ELR (cell line): Measurements from ENCODE around the gene KIF5A.
"Not testable (repeated sequence)": the region's sequence is repeated elsewhere in the genome, so short reads cannot be mapped to it uniquely, and the experiment has no call there.

Experiments used
- DNase-seq: peaks from one replicate; pipeline ENCODE4 v3.0.0-alpha.2; 2015; ENCODE audit warnings: low read depth

Gene KIF5A

DNA sequence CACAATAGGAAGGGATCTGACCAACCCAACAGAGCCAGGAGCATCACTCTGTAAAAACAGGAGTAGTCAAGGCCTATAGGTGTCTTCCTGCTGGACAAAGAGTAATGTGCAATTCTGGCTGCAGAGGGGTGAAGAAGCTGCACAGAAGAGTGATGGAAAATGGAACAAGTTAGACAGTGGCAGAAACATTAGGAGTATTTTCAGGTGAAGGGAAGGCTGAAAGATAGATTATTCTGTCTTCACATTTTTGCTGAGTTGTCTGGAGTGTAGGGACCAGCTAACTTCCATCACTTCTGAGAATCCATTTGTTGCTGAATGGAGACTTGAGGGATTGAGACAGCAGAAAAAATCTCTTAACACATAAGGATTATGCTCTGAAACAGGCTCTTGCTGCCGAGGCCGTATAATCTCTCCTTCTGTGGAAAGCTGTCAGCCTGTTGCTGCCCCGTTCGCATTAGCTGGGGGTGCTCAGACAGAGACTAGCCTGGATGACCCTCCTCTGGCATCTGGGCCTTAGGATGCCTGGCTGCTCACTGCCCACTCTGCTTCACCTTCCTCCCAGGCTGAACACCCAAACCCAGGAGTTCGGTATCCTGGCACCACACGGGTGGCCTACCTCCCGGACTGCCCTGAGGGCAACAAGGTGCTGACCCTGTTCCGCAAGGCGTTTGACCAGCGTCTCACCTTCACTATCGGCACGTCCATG, 58.3 kb downstream of the KIF5A start:
- DNase-seq = no peak

DNA sequence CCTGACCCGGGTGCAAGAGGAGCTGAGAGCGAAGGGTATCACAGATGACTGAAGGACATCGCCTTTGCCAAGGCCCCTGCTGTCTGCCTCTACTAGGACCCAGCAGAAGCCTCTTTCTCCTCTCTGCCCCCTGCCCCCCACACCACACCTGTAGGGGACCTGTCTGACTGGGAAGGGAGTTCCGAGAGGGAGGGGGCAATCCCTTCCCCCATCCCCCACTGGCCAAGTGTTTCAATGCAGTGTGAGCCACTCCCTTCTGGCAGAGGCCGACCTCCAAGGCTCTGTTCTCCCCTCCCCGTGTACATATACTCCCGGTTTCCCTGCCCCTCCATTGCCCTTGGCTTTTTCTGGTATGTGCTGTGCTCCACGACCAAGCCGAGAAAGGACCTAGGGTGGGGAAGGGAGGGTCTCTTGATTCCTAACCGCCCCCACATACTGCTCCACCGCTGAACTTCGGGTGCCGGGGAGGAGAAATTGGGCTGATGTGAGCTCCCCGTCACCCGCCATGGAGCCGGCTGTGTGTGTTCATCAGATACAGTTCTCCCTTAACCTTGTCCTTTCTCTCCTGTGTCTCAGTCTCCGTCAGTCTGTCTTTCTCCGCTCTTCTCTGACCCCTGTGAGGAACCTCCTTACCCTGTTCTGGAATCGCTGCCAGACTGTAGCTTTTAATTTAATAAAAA, 59.4 kb downstream of the KIF5A start:
- no peak for DNase-seq

DNA sequence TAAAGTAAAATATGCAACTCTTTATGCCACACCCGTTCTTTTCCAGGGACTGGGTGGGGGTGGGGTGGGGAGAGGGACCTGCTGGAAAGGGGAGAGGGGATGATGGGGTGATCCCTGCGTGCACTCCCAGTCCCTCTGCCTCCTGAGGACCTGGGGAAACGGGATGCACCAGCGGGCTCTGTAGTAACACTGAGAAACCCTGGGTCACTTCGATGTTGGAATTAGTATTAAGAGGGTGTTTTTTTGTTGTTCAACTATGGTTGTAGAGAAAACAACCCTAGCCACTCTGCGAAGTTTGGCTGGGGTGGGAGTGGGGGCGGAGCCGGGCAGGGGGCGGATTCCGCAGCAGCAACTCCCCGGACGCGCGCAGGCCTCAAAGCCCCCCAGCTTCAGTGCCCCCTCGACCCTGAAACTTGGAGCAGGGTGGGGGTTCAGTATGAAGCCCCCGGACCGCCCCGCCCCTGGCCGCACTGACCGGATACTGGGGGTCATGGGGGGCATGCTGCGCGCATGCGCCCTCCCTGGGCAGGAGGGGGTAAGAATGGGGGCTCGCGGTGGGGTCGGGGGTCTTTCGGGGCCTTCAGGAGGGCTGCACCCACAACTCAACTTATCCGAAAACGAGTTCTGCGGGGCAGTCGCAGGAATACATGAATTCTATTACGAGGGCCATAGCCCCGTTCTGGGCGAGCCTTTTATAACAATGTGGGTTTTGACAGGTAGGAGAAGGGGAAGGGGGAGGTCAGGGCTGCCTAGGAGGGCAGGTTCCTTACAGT, 60.1 kb downstream of the KIF5A start:
- no peak for DNase-seq

DNA sequence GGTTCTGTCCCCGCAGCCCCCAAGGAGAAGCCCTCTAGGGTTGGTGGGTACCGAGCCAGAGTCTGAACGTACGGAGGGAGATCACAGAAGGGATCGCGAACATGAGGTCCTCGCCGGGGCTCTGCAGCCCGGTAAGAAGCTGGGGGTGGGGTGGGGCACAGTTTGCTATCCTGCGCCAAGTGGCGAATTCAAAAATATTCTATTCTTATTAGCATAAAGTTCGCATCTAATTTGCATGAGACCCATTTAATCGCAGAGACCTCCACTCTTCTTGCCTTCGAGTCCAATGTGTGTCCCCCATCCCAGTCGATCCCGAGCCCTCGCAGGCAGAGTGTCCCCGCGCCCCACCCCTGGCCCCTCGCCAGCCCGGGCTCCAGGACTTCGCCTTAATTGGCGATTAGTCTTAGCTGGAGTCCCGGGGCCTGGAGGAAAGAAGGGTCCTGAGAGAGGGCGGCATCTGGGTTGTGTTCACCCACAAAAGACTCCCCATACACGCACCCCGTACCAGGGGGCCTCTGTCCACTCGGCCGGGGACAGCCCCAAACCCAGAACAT, 60.8 kb downstream of the KIF5A start:
- peak; percentile 32 for DNase-seq

DNA sequence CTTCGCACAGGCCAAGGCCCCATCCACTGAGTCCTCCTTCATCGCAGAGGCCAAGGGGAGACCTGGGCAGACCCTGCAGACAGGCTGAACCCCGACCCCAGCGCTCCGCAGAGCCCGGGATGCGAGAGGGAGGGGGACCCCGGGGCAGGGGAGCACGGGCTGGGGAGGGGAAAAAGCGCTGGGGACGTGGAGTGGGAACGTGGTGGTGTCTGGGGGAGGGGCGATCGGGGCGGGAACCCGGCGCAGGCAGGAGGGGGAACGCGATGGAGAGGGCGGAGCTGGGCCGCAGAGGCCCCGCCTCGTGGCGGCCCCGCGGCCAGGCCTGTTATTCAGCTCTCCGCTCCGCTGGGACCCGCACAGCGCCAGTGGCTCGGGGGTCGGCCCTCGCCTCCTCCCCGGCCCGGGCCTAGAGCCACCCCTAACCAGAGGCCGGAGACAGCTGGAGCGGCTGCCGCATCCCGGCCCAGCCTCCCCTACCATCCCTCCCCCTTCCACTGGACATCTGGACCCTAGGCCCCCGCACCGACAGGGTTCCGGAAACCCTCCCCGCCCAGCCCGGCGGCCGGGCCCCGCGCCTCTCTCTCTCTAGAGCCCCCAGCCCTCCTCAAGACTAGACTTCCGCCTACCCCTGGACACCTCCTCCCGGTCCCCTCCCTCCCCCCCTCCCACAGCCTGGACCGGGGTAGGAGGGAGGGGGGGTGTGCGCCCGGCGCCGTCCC, 61.4 kb downstream of the KIF5A start, which contains the start of gene ARHGEF25:
Gene ARHGEF25, plus strand, starts transcription at position 328 of the 719 bp plus-strand sequence. CDS start 460 bp downstream, outside the sequence.
- DNase-seq = peak; percentile 71

DNA sequence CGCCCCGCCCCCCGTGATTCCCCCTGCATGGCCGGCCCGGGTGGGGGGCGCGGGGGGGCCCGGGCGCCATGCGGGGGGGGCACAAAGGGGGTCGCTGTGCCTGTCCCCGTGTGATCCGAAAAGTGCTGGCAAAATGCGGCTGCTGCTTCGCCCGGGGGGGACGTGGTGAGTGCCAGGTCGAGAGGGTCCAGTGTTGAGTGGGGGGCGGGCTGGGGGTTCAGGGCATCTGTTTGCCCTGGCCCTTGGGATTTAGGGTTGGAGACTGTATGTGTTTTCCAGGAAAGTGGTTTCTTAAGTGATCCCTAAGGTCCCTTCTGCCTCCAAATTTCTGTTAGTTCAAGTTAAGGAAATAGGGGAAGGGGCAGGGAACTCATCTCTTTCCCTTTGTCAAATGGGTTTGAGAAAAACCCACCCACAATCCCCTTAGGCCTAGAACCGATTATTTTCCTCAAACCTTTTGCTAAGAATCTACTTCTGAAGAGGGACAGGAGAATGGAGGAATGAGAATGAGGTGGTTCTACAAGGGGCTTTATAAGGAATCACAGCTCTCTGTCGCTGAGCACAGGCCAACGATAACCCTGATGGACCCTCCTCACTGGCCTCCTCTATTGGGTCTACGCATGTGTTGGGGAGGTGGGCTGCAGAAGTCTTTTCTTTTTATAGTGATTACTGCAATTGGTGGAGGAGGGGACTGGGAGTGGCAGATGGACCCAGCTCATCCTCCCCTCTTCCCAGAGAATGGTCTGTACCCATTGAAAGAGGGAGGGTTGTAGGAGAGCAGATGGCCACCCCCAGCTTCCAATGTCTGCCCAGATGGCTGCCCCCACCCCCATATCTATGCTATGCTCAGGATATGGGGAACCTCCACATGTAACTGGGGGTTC, 62.2 kb downstream of the KIF5A start:
- DNase-seq = no peak

DNA sequence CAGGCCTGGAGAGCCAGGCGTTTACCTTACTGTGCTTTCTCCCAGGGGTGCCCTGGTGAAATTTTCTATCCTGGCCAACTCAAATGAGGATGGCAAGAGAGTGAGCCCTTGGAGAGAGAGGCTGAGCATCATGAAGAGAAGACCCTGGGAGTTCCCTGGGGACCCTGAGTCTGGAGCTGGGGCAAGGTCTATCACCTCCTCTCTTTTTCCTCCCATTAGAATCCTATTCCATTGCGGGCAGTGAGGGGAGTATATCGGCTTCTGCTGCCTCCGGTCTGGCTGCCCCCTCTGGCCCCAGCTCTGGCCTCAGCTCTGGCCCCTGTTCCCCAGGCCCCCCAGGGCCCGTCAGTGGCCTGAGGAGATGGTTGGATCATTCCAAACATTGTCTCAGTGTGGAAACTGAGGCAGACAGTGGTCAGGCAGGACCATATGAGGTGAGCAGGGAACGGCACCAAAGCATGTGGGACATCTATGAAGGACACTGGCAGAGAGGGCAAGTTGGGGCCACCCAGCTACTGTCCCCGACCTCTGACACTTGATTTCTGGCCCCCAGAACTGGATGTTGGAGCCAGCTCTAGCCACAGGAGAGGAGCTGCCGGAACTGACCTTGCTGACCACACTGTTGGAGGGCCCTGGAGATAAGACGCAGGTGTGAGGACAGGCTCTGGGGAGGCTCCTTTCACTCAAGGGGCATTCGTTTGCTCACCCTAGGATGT, 63.0 kb downstream of the KIF5A start:
- DNase-seq = no peak

DNA sequence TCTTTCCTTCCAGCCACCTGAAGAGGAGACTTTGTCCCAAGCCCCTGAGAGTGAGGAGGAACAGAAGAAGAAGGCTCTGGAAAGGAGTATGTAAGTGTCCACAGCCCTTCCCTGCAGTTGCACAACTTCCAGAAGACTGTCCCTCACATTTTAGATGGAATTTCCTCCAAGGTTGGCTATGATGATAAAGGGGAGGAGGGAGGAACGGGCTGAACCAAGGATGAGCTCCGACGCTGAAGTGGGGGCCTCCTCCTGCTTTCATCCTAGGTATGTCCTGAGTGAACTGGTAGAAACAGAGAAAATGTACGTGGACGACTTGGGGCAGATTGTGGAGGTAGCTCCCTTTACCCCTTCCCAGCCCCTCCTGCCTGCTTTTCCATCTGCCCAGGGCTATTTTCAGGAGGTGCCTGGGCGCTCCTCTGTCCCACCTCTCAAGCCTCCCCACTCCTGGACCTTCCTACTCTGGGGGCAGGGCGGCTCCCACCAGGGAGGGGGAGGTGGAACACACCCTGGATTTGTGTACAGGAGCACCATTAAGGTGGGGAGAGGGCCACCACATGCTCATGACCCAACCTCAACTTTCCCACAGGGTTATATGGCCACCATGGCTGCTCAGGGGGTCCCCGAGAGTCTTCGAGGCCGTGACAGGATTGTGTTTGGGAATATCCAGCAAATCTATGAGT, 63.7 kb downstream of the KIF5A start:
- DNase-seq = no peak

DNA sequence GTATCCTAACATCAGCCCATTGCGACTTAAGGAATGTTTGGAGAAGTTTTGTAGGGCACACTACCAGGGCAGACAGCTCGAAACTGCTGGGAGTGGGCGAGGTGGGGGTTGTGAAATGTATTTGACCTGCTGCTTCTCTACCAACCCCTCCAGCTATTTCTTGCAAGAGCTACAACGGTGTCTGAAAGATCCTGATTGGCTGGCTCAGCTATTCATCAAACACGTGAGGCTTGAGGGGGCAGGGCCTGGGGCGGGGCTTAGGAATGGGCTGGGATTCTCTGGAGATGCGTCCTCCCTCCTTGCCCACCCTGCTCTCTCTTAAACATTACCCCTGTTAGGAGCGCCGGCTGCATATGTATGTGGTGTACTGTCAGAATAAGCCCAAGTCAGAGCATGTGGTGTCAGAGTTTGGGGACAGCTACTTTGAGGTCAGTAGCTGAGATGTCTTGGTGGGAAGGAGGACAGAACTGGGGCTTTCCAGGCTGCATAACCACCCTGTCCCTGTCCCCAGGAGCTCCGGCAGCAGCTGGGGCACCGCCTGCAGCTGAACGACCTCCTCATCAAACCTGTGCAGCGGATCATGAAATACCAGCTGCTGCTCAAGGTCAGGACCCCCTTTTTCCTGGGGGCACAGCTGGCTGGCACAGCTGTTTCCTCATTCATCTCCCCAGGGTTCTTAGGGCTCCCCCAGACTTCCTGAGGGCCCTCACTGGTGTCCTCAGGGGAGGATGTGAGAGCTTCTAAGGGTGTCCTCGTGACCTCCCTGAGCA, 64.5 kb downstream of the KIF5A start:
- DNase-seq = peak; percentile 49

DNA sequence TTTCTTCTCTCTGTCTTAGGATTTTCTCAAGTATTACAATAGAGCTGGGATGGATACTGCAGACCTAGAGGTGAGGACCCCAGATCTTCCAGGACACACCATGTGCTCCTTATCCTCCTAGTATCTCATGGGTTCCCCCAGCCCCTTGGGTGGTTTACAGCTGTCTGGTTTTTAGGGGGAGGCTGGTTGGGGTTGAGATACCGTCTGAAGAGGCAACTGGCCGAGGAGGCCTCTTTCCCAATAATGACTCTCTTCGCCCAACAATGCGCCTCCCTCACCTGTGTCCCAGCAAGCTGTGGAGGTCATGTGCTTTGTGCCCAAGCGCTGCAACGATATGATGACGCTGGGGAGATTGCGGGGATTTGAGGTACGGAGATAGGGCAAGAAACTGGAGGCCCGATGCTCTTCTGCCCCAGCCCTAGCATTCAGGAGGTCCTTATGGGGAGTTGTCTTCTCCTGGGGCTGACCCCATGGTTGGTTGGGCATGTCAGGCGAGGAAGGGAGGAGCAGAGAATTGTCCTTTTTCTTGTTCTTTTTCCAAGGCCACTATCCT, 65.2 kb downstream of the KIF5A start:
- DNase-seq = no peak

DNA sequence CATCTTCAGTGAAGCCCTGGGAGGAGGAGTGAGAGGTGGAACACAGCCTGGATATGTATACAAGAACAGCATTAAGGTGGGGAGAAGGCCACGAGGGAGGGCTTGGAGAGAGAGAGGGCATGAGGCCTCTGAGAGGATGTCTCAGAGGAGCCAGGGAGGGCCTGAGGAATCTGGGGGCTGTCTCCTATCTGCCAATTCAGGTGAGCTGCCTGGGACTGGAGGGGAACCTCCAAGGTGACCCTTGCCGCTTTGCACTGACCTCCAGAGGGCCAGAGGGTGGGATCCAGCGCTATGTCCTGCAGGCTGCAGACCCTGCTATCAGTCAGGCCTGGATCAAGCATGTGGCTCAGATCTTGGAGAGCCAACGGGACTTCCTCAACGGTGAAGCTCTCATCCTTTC, 65.8 kb downstream of the KIF5A start:
- no peak for DNase-seq

DNA sequence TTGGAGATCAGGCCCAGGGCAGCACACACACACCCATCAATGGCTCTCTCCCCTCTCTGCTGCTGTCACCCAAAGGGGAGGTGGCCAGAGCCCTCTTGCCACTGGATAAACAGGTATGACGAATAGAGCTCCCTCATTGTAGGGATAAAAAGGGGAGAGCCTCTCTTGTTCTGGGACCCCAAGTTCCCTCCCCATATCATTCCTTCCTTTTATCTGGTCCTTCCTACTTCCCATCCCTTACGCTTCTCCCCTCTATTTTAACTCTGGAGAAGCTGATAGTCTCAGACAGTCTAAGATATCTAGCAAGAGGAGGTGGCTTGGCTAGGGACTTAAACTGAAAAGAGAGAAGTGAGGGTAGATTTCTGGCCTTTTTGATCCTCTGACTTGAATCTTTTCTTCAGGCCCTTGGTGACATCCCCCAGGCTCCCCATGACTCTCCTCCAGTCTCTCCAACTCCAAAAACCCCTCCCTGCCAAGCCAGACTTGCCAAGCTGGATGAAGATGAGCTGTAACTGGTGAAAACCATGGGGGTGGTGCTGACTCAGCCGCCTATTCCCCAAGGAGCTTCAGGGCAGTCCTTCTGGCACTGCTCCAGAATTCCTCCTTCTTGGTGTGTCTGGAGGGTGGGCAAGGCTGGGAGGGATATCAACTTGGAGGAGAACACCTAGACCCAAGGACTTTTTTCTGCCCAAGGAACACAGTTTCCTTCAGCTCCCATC, 66.7 kb downstream of the KIF5A start:
- peak; percentile 51 for DNase-seq

DNA sequence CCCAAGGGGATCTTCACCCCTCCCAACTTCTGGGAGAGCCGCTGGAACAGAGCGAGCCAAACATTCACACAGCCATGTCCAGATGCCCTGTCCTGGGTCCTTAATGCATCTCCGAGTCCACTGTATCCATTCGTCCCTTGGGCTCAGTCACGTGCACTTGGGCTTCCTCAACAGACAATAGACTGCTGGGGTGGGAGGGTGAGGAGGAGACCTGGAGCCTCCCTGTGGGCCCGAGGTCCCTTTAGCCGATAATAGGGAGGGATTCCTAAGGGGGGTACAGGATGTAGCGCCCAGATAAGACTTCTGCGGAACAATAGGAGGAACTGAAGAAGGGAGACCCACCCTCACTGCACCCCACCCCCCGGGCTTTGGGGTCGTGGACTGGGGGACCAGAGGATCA, 68.1 kb downstream of the KIF5A start:
- no peak for DNase-seq

DNA sequence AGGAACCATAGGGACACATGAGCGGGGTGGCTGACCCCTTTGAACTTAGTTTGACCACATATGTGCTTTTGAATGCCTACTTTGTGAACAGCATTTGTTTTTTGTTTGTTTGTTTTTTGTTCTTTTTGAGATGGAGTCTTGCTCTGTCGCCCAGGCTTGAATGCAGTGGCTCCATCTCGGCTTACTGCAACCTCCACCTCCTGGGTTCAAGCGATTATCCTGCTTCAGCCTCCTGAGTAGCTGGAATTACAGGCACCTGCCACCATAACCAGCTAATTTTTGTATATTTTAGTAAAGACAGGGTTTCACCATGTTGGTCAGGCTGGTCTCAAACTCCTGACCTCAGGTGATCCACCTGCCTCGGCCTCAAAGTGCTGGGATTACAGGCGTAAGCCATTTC, 68.6 kb downstream of the KIF5A start:
- DNase-seq = not testable (repeated sequence)

DNA sequence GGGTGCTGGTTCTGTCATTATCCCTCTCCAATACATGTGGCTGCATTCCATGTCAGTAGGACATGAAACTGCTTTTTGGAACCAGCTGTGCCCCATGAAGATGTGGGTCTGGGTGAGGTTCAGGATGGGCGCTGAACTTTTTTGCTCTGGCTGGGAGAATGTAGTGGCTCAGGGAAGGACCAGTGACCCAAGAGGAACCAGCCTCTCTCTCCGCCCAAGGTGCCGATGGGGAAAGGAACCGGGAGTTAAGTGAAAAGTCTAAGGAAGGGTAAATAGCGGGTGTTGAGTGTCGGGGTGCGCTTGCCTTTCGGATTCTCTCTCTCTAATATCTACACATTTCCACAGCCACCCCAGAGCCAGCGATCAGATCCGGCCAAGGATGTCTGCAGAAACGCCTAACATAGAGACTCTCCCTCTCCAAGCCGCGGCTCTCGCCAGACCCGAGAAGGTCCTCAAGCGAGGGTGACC, 69.2 kb downstream of the KIF5A start:
- no peak for DNase-seq

DNA sequence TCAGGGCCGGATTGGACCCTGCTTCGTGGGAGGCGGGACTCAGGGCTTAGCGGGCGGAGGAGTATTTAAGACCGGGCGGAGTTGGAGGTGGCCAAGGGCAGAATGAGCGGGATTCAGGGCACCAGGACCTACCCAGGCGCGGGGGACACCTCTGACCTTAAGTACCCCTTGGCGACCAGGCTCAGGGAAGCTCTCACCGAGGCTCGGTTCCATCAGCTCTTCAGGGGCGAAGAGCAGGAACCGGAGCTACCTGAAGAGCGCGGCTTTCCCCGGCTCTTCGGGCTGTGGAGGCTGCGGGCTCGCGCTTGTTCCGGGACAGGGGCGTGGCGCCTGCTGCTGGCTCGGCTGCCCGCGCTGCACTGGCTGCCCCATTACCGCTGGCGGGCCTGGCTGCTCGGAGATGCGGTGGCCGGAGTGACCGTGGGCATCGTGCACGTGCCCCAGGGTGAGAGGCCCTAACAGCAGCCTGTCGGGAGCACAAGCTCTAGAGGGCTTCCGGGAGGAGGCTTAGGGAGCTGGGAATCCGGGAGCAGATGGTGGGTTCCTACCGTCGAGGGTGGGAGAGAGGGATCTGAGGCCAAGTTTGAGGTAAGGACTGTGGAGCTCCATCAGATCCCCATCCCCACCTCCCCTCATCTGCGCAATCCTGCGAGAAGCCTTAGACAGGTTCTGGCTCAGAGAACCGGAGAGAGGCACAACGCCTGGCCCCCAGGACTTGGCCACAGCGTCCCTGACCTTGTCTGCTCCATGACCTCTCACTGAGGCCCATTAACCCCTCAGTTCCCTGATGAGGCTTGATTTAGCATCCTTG, 69.8 kb downstream of the KIF5A start:
- DNase-seq = no peak
